Fibroblast of skin of back (primary cell): ENCODE measurements around the gene NEUROG3.
"Not testable (repeated sequence)": the region's sequence is repeated elsewhere in the genome, so short reads cannot be mapped to it uniquely, and the experiment has no call there.

ENCODE experiments used
- DNase-seq: peaks from one replicate; pipeline ENCODE4 v3.0.0-alpha.2; 2013

The NEUROG3 gene

DNA sequence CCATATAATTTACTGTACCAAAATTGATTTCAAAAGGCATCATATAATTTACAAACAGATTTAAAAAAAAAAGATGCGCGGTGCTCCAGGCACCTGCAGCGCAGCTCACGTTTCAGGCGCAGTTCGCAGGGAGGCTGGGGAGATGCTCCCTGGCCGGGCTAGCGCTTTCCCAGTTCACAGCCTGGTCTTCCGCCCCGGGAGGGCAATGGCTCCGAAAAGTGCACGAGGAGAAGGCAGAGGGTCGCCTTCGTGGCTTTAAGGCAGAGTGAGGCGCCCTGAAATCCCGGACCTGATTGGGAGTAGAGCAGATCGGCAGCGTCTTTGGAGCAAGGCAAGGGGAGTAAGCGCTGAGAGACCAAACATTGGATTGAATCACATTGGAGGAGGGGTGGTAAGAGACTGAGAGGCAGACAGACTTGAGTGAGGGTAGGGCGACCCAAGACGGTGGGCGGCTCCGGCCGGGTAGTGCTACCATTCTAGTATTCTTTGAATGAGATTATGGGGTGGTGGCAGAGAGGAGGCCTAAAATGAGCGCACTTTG lies 1.5 kb downstream of the NEUROG3 start:
- DNase-seq: no peak

DNA sequence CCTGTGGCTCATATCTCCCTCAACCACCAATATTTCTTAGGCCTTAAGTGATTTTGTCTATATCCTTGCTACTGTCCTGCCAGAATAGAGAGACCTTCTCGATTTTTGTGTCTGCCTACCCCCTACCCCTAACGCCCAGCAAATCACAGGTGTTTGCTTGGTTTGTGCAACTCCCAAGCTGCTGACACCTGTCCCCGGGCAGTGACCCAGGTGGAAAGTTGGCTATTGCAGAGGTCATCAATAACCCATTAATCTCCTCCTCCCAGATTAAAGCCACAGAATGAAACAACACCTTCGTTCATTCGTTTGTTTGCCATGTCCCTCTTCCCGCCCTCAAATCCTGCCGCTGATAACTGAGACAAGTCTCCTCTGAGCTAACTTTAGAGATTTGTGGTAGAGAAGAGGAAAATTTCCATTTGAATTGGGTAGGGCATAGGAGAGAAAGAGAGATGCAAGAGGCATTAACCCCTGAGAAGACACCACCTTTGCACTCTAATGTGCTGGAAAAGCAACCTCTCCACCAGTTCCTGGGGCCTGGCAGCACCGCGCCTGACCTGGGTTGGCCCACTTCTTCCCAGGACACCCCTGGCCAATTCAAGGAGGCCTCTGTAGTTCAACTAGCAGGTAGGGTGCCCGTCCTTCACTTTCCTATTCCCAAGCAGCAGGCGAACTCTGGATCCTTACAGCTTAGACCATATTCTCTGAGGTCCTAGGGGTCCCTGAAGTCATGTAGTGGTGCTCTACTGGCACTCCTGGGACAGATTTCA lies 3.0 kb downstream of the NEUROG3 start:
- DNase-seq: no peak

DNA sequence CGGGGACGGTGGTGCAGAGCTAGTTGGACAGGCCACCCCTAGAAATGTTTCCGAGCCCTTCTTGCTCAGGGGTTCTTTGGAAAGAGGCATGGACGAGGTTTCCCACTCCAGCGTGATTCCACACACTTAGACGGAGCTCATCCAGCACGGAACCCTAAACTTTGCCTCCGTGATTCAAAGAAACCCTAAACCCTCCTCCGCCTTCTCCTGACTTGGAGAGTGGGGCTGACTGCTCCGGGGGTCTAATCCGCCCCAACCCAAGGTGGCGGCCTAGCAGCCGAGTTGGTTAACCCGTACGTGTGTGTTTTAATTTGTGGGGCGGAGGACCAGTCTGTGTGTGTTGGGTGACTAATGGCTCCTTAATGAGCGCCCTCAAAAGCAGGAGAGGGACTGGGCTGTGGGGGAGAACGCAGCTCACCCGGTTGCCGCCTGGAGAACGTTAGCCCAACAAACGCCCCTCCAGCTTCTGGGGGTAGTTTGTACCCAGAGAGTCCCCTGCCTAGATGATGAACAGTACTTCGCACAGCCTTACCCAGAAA lies 3.8 kb downstream of the NEUROG3 start:
- no peak for DNase-seq

DNA sequence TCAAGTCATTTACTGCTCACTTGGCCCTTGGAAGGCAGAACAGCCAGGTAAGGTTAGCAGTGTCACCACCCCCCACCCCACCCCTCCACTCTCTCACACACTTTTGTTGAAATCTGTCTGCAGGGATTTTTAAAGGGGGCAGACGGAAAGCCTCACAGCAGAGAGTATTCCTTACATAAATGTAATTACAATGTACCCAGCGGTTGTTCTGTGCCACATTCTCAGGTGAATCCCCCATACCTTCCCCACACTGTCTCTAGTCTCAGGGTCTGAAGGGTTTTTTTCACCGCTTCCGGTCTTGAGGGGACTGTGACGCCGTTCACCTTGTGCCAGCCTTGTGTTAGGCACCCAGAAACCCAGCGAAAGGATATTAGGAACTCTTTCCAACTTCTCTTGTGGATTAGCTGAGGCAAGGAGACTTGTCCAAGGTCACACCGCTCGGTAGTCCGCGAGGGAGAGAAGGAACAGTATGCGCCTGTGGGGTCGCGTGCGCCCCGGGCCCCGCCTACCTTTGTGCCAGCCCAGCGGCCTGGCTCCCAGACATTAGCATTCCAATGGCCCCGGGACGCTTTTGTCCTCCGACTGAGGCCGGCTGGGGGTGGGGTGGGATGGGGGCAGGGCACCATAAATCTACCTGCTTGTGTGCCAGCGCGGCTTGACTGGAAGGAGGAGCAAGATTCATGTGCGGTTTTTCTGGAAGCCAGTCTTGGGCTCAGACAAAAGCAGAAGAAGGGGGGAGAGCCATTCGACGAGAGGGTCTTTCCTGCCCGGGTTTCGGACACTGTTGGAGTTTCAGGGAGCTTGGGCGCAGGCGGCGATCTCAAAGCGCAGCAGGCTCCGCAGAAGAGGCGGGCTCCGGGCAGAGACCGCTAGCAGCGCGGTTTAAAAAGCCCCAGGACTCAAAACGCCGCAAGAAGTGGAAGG lies 4.5 kb downstream of the NEUROG3 start:
- no peak for DNase-seq

DNA sequence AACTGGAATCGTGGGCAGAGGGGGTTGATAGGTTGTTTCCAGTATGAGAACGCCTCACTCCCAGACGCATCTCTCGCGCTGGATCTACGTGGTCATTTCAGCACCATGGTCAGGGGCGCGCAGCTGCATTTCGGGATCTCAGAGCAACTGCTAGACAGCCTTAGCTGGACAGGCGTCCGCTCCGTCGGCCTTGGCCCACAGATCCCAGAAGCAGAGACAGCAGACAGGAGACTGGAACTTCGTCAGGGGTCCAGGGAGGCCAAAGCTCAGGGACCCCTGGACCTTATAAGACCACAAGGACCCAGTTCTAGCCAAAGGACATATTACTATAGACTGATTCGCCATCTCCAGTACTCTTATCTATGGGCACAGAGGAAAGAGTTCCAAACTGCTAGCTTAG lies 5.3 kb downstream of the NEUROG3 start:
- peak; percentile 57 for DNase-seq

DNA sequence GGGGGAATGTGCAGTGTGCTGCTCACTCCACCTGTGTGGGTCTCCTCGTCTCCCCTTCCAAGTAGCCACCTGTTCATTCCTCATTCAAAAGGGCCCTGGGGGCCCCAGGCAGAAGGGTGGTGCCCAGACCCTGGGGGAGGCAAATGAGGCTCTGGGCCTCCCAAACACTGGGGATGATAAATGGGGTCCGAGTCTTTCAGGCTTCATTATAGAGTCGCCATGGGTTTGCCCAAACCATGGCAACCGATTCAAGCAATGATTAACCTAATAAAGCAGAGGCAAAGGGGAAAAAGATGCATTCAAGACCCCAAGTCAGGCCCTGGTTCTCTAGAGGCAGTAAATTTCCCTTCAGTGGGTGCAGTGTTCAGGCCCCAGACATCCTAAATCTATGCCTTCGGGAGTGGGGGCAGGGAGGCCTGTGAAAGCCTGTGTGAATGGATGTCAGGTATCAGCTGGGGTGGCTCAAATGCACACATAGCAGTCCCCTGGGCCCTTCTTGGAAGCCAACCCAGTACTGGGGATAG lies 10.4 kb downstream of the NEUROG3 start:
- DNase-seq: no peak

DNA sequence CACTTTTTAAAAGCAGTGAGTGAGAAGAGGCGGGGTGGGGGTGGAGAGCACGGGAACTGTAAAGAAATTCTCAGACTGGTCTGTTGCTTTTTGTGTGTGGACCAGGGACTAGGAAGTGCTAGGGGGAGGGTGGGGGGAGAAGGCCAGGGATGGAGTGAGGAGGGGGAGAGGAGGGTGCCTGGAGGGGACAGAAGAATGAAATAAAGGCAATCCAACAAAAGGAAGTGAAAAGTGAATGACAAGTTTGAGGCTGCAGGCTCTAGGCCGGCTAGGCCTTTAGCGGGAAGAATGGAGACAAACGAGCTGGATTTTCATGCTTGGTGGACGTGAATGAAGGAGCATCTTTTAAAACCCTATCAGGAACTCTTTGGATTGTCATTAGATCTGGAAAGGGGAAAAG lies 13.7 kb downstream of the NEUROG3 start:
- no peak for DNase-seq

DNA sequence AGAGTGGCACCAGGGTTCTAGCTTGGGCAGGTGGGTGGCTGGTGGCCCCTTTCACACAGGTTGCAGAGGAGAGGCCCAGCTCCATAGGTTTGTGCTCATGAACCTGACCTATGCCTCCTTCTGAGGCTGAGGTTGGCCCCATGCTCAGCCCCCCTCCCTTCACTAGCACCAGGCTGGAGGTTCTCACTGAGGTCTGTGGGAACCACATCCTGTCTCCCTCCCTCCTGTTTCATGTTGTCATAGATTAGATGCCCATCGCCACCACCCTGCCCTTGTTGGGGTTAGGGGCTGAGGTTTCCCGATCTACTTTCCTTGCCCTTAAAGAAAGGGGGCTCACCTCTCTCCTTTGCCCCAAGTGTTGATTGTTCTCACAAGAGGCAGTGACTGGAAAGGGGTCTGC lies 14.7 kb downstream of the NEUROG3 start:
- DNase-seq: no peak

DNA sequence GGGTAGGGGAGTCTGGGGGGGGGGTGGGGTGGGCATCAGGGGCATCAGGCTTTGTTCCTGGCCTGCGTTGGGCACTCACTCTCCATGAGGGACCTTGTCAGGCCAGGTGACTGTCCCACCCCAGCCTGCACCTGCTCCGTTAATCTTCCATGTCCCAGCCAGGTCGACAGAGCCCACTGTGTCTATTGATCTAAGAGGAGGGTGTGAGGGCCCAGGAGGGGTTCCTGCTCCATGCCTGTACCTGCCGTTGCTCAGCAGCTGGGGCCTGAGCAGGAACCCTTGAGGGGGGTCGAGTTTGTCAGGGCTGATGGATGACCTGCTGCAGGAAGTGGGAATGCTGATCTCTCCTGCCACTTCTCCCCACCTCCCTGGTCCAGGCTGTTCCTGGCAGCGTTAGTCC lies 18.6 kb downstream of the NEUROG3 start:
- DNase-seq: no peak

DNA sequence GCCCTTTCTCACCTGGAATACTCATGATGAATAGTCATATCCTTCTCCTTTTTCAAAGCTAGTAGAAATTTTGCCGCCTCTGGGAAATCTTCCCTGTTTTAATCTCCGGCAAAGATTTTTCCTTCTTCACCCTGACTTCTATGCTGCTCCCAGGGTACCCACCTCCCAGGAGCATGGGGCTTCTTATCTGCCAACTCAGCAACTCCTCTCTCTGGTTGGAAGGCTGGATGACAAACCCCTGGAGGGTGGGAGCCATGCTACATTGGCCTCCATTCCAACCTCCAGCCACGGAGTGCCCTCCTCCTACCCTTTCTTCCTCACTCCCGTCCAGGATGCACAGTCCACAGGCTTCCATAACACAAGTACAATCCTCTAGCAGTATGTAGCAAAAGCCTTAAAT lies 19.9 kb downstream of the NEUROG3 start:
- no peak for DNase-seq

DNA sequence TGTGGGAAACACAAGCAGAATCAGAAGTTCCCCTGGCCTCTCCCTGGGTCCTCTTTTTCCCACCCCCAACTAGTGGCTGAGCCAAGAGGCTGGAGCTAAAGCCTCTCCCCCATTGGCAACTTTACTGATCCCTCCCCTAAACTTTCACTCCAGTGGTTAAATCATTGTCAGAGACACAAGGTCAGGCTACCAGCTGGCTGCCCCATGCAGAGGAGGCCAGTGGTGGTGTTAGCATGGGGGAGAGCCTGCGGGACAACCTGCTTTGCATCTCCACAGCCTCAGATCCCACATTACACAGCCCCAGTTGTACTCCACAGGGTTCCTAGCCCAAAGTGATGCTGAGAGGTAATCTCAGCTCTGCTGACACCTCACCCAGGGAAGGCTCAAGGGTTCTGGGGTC lies 21.0 kb downstream of the NEUROG3 start:
- no peak for DNase-seq

DNA sequence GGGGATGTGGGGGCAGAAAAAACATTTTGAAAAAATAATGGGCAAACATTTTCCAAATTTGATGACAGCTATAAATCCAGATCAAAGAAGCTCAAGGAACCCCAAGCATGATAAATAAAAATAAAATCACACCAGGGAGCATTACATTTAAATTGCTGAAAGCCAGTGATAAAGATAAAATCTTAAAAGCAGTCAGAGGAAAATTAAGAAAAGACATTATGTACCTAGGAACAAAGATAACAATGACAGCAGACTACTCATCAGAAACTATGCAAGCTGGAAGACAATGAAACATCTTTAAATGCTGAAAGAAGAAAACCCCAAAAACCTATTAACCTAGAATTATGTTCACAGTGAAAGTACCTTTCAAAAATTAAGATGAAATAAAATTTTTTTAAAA lies 23.3 kb downstream of the NEUROG3 start:
- no peak for DNase-seq

DNA sequence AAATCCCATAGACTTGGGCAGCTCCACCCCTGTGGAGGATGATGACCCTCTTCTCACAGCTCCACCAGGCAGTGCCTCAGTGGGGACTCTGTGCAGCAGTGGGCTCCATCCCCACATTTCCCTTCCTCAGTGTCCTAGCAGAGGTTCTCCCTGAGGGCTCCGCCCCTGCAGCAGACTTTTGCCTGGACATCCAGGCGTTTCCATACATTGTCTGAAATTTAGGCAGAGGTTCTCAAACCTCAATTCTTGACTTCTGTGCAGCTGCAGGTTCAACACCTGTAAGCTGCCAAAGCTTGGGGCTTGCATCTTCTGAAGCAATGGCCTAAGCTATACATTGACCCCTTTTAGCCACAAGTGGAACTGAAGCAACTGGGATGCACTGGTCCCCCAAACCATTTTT lies 31.8 kb downstream of the NEUROG3 start:
- DNase-seq: no peak

DNA sequence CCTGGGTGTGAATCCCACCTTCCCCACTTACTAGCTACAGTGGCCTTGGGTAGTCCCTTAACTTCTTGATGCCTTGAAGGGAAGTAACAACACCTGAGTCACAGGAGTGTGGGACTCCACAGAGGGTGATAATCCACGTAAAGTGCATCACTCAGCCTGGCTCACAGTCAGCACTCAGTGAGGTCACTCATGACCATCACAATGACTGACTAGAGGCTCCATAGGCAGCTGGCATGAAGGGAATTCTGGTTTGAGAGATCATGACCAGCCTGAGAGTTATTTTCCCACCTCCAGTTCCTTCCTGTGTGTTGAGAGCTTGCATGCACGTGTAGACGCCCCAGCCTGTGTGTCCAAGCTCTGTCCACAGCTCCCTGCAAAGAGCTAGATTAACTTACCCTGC lies 34.8 kb downstream of the NEUROG3 start:
- no peak for DNase-seq

DNA sequence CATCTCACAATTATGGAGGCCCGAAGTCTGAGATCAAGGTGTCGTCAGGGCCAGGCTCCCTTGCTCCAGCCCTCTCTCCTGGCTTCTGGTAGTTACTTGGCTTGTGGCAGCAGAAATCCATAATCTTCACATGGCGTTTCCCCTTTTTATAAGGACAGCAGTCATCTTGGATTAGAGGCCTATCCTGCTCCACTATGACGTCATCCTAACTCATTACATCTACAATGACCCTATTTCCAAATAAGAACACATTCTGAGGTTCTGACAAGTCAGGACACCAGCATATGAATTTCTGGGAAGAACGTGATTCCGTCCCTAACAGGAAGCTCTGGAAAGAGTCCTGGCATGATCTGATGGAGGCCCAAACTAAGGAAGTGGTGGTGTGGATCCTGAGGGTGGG lies 35.8 kb downstream of the NEUROG3 start:
- DNase-seq: no peak

DNA sequence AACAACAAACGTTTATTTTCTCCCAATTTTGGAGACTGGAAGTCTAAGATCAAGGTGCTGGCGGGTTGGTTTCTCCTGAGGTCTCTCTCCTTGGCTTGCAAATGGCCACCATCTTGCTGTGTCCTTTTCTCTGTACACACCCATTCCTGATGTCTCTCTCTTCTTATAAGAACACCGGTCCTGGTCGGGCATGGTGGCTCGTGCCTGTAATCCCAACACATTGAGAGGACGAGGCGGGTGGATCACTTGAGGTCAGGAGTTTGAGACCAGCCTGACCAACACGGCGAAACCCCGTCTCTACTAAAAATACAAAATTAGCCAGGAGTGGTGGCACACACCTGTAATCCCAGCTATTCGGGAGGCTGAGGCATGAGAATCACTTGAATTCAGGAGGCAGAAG lies 36.7 kb downstream of the NEUROG3 start:
- not testable (repeated sequence) for DNase-seq

DNA sequence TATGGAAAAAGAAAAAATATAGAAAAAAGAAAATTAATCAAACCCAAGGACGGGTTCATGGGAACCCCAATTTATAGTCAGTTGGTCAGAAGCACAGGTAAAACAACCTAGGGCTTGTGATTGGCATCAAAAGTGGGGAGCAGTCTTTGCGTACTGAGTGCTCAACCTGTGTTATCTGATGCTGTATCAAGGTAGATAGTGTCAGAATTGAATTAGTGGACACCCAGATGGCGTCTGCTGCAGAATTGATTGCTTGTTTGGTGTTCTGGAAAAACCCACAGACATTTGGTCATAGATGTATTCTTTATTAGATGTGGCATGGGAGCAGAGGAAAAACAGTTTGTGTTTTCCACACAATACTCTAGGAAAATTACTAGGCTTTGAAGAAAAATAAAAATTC lies 39.6 kb downstream of the NEUROG3 start:
- no peak for DNase-seq

DNA sequence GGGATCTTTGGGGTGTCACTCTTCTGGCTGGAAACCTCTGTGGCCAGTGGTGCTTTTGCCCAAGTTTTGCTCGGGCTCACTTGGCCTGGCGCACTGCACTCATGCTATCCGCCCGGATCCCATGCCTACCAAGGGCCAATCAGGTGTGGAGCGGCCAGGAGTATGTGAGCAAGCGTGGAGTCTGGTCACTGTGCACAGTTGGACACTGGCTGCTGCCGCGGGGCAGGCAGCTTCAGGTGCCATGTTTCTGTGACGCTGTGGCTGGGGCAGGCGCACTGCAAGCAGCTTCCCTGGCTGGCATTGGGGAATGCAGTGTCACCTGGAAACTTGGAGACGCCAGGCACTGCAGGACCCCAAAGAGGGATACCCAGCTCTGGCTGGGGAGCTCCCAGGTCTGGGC lies 45.3 kb downstream of the NEUROG3 start:
- no peak for DNase-seq
